GM18502 (cell line): ENCODE measurements around the gene CDH4.

ENCODE experiments used
- ATAC-seq: cut with Tn5 transposase; IDR thresholded peaks from one replicate; pipeline ENCODE4 v1.9.1; 2021; ENCODE audit warnings: mild to moderate bottlenecking; ENCODE audit not compliant: unreplicated experiment, poor library complexity

The CDH4 gene

GRCh38 chr20:61829526-61829925 lies 577.5 kb downstream of the CDH4 start:
- ATAC-seq: no peak

DNA sequence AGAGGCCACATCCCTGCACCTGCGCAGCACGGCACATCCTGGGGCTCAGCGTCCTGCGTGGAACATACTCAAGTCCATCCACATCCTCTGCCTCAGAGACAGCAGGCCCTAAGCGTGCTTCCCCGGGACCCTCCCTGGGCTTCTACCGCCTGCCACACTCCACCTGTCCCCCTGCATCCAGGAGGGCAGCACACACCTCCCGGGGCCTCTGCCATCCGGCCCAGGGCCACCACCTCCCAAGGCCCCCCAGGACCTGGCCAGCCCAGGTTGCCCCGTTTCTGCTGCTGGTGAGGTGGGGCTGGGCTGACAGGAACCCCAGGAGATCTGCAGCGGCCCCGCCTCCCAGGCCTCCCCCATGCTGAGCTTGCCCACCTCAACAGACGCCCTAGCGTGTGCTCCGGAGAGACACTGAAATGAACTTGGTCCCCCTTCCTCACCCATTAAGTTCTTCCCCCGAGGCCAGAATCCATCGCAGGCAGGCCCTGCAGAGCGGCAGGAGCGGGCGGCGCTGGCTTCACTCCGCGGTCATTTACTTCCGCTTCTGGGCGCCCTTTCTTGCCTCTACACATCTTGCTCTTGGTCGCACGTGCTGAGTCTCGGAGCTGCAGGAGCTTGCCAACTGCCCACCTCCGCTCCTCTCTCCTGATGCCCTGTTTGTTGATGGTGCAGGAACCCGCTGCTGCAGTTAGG lies 578.3 kb downstream of the CDH4 start:
- ATAC-seq: no peak

- no peak for ATAC-seq
These were observed 578.9 kb downstream of the CDH4 start for GRCh38 chr20:61830991-61831390.

DNA sequence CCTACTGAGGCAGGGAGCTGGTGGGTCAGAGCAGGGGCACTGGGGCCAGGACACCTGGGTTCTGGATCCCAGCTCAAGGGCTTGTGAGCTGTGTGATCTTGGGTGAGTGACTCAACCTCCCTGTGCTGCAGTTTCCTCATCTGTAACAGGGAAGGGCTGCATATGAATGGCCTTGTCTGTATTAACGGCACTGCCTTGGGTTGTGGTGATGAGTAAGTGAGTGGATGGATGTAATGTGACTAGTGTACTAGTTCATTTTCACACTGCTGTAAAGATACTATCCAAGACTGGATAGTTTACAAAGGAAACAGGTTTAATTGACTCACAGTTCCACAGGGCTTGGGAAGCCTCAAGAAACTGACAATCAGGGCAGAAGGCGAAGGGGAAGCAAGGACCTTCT lies 580.1 kb downstream of the CDH4 start:
- no peak for ATAC-seq

GRCh38 chr20:61833807-61834610 lies 581.9 kb downstream of the CDH4 start:
- no peak for ATAC-seq

DNA sequence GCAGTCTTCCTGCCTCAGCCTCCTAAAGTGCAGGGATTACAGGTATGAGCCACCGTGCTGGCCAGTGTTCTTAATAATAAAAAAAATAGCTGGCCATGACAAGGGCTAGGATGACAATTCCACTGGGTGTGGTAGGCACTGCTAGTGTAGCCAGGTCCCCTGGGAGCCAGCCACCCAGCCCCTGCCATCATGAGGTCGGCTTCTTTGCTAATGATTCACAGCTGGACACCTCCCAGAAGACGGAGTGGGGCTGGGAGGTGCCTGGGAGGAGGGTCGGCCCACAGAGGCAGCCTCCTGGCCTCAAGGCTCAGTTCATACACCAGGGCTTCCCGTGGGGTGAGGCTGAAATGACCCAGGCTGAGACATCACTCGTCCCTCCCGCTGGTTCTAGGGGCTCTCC lies 583.2 kb downstream of the CDH4 start:
- no peak for ATAC-seq

DNA sequence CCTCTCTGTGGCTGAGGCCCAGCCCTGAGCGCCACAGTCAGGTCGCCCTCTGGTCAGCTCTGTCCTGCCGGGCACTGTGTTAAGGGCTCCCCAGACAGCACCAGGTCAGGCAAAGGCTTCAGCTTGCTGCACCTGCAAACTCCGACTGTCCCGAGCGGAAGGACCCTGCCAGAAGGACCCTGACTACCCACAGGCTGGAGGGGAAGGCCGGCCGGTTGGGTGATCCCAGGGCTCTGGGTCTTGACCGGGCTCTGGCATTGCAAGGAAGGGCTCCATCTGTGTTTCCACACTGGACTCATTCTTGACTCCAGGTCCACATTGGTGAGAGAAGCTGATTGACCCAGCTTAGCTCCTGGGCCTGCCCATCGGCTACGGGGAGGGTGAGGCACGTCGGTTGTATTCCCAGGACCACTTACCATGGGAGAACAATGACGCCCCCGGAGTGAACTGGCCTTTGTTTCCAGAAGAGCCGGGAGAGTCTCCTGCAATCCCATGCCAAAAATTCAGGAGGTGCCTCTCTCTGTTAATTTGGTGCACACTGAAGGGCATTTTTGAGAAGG lies 583.8 kb downstream of the CDH4 start:
- no peak for ATAC-seq

- ATAC-seq: no peak
These were observed 585.1 kb downstream of the CDH4 start for GRCh38 chr20:61837200-61837599.

DNA sequence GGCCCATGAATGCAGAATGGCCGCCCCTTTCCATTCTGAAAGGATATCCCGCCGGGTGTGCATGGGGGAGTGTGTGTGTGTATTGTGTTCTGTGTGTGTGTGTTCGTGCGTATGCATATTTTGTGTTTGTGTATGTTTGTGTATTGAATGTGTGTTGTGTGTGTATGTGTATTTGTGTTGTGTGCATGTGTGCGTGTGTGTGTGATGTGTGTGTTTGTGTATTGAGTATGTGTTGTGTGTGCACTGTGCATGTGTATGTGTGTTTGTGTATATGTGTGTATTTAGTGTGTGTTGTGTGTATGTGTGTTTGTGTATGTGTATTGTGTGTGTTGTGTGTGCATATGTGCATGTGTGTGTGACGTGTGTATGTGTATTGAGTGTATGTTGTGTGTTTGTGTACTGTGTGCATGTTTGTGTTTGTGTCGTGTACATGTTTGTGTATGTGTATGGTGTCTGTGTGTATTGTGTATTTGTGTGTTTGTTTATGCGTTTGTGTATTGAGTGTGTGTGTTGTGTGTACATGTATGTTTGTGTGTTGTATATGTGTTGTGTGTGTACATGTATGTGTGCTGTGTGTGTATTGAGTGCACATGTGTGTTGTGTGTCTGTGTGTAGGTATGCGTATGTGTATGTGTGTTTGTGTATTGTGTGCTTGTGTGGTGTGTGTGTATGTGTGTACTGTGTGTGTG lies 587.3 kb downstream of the CDH4 start:
- no peak for ATAC-seq

DNA sequence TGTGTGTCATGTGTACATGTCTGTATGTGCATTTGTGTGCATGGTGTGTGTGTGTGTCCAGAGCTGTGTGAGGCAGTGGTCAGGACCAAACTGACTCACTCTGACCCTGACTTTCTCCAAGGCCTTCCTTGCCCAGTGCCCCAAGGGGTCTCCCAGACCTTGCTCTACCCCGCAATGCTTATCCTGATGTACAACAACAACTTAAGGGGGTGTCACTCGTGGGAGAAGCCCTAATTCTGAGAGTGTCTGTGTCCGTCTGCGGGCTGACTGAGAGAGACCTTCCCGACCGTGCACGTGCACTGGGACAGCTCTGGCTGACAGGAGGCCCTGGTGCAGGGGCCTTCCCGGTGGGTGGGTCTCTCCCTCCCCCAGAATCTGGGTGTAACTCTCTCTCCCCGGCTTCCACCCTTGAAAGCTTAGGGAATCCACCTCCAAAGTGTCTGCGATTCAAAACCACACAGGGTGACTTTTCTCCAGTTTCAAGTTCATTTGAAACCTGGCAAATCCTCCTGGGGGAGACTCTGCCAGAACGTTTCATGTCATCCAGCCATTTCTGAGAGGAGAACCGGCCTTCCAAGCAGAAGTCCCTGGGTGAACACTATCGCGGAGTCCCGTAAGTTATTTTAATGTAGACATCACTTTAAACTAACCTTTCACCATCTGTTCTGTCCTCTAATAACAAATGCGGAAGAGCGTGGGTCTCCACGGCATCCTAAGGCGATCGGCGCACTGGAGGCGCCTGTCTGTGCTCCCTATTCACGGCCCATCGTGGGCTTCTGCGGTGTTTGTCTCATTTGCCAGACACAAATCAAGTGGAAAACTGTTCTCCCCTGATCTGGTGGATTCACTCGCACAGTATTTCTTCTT lies 588.1 kb downstream of the CDH4 start:
- no peak for ATAC-seq

DNA sequence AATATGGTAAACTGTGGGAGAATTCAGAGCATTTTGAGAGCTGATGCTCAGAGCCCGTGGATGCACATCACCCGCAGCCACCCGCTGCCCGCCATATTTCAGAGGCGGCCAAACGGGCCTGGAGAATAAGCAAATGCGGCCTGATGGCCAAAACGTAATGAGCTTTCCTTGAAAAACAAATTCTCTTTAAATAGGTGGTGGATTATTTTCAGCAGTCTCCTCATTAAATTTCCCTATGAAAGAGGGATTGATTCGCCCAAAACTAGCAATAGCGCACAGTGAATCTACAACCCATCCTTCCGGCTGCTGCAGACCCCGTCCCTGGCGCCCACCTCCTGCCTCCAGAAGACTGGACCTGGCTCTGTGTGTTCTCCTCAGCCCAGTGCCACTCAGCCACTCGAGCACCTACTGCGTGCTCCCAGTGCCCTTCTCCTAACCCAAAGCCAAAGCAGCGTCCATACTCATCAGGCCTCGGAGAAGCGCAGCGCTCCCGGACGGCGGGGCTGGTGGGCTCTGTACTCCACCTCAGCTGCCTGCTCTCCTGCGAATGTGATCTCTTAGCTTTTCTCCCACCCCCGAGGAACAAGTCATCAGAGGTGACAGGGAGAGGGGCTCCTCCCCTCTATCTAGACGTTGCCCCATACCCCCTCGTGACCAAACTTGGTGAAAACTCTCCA lies 588.9 kb downstream of the CDH4 start:
- ATAC-seq: no peak

DNA sequence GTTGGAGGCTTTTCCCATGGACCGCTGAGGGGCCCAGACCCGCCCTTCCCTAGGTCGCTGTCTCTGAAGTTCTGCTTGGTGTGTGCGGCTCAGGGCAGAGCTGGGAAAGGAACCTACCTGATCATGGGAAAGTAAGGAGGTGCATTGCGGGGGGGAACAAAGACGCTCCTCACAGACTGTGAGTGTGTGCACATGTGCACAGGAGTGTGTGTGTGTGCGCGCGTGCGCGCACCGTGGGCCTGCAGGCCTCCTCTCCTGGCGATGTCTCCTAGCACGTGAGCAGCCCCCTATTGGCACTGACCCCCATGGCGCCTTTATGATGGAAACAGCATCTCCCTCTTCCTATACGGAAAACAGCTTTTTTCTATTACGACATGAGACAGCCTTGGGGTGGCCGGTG lies 589.5 kb downstream of the CDH4 start:
- ATAC-seq: no peak

DNA sequence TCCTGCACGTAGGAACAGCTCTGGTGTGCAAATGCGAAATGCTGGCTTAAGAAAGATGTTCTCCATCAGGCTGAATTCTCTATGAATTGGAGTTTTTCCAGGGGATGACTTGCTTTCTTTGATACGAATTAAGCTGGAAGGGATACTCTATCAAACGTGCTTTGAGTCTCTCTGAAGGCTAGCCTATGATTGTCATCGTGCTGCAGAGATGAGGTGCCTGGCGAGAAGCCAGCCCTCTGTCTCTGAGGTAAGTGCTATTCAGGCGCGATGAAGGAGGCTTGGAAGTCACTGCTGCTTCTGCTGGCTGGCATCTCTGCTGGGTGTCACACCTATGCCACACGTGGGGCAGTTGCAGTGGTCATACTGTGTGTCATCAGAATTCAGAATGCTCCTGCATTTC lies 589.9 kb downstream of the CDH4 start:
- ATAC-seq: no peak

DNA sequence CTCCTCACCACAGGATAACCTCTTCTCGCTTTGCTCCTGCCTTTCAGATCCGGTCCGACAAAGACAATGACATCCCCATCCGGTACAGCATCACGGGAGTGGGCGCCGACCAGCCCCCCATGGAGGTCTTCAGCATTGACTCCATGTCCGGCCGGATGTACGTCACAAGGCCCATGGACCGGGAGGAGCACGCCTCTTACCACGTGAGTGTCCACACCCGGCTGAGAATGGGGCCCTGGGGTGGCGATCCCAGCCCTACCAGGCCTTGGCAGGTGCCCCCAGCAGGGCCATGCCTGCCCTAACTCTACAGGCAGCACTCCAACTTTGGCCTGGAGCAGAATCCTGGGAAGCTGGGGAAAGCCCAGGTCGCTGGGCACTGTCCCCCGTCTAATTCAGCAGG lies 592.6 kb downstream of the CDH4 start:
- ATAC-seq: no peak

DNA sequence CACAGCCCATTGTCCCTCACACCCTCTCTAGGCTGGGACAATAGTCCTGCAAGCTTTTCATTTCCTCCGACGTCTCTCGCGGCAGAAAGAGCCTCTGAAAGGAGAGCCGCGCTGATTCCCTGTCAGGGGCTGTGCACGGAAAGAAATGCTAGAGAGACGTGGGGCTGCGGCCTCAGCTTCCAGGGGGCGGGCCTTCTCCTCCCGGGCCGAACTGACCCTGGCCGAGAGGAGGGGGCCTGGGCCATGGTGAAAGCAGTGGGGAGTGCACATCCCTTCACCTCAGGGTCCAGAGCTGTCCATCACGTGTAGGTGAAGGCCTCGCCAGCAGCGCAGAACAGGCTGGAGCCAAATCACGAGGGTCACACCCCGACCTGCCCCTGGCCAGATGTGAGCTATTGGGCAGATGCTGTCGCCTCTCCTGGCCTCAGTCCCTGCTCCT lies 593.2 kb downstream of the CDH4 start:
- ATAC-seq: no peak

DNA sequence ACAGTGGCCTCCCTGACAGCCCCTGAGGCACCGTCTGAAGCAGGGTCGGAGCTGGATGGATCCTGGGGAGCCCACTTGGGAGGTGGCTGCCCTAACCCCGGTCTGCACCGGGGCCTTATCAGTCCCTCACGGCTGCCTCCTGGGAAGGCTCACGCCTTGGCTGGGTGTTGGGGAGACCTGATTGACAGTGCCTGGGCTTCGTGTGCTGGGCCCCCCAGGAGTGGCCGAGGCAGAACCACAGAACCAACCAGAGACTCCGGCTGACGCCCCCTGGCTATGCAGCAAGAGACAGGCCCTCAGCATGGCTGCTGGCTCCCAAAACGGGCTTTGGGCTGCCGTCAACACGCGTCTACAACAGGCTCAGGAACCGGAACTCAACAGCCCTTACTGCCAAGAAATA lies 594.0 kb downstream of the CDH4 start:
- no peak for ATAC-seq

DNA sequence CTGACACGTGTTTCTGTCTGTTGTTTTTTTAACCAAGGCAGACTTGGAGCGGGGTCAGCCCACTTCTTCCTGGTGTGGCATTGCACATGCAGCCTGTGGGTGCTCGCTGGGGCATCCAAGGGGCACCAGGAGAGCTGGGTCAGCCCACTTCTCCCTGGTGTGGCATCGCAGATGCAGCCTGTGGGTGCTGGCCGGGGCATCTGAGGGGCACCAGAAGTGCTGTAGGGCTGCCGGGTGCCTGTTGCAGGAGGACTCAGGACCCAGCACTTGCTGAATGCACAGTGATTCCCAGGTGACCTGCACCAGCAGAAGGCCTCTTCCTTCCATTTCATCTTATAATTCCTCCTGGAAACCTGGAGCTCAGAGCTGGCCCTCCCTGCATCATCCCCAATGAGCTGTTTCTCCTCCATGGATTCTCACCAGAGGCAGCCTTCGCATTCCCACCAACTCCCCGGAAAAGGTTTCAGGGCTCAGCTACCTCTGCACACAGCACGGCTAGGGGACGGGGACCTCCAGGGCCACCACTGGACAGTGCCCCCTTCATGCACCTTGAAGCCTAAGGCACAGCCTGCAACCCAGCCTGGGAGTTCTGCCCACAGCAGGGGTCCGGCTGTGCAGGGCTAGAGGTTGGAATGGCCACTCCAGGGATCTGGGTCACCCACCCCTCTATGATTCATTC lies 594.8 kb downstream of the CDH4 start:
- no peak for ATAC-seq

- ATAC-seq: no peak
These were observed 595.3 kb downstream of the CDH4 start for GRCh38 chr20:61847420-61847748.

GRCh38 chr20:61847986-61848385 lies 595.9 kb downstream of the CDH4 start:
- ATAC-seq: no peak
